ENCODE measurements around the gene PRPF19. TPM values are rescaled to one million over a fixed set of nuclear protein-coding genes. Genes with fewer than 3 reads are reported as not detected.

PRPF19 gene
- total and polyA plus RNA-seq, 2 of the 13 experiments (the other 11 are each of a cell fraction or from before 2014, with no cell fraction given) = 27.4 to 91.1 TPM

DNA sequence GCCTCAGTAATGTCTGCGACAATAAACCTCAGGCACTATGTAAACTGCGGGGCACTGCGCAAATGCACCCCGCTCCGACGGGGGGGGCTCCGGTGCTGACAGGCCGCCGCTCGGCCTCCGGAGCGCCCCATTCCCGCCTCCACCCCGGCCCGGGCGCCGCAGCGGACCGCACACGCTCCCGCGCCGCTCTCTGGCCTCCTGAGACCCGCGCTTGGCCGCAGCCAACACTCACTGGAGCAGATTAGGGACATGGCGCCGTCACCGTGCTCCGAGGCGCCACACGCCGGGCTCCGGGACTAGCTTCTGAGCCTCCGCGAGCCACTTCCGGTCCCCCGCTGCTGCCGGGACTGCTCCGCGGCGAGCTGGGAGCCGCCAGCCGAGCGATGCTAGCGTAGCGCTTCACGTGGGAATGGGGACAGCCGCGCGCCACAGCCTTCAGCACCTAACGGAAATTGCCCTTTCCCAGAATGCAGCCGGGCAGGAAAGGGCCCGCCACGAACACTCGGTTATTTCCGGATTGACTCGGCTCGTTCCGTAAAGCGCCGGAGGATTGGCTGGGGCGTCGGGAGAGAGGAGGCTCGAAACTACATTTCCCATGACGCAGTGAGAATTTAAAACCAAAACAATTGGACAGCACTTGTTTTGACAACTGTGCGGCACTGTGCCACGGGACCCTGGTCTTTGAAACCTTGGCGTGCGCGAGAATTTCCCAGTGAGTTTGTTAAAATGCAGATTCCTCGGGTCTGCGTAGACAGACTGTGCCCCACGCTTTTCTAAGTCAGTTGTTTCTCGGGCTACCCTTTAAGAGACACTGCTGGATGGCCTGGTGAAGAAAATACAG lies at the start of gene PRPF19 (continued):
- TF ChIP-seq ZNF382 (CRISPR knock-in tag; IDR thresholded peaks at IDR 0.05; ENCODE audit: borderline replicate concordance) (no peak), SETDB1 (CRISPR knock-in tag; IDR thresholded peaks at IDR 0.05; ENCODE audit: borderline replicate concordance) (no peak; the same call in 1 of the 2 replicates), ZNF136 (CRISPR knock-in tag; IDR thresholded peaks at IDR 0.05; ENCODE audit: low read depth) (peak; percentile 39; the same call in 1 of the 2 replicates), HOXA7 (CRISPR knock-in tag; IDR thresholded peaks at IDR 0.05) (no peak), ZNF496 (CRISPR knock-in tag; IDR thresholded peaks at IDR 0.05; ENCODE audit: insufficient replicate concordance) (no peak), ZNF607 (CRISPR knock-in tag; IDR thresholded peaks at IDR 0.05; ENCODE audit: borderline replicate concordance) (peak; percentile 64; the same call in 1 of the 2 replicates), JUN (CRISPR knock-in tag; IDR thresholded peaks at IDR 0.05) (no peak), ZNF816 (CRISPR knock-in tag; IDR thresholded peaks at IDR 0.05; ENCODE audit: borderline replicate concordance) (peak; percentile 54; the same call in 1 of the 2 replicates), ZNF724P (CRISPR knock-in tag; IDR thresholded peaks at IDR 0.05; ENCODE audit: borderline replicate concordance) (0 out of 2 replicates have a peak, but pooled peaks have one; percentile 58), ZNF460 (CRISPR knock-in tag; IDR thresholded peaks at IDR 0.05; ENCODE audit: borderline replicate concordance) (no peak), STAT5B (CRISPR knock-in tag; IDR thresholded peaks at IDR 0.05) (no peak), ZFX (CRISPR knock-in tag; IDR thresholded peaks at IDR 0.05; ENCODE audit: low read depth) (peak; percentile 85), KDM5B (CRISPR knock-in tag; IDR thresholded peaks at IDR 0.05; ENCODE audit: borderline replicate concordance) (peak; percentile 79; the same call in 1 of the 2 replicates), KMT2B (CRISPR knock-in tag; IDR thresholded peaks at IDR 0.05) (peak; percentile 78)
- TF ChIP-seq, protein P1, sequence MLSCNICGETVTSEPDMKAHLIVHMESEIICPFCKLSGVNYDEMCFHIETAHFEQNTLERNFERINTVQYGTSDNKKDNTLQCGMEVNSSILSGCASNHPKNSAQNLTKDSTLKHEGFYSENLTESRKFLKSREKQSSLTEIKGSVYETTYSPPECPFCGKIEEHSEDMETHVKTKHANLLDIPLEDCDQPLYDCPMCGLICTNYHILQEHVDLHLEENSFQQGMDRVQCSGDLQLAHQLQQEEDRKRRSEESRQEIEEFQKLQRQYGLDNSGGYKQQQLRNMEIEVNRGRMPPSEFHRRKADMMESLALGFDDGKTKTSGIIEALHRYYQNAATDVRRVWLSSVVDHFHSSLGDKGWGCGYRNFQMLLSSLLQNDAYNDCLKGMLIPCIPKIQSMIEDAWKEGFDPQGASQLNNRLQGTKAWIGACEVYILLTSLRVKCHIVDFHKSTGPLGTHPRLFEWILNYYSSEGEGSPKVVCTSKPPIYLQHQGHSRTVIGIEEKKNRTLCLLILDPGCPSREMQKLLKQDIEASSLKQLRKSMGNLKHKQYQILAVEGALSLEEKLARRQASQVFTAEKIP (CRISPR knock-in tag; IDR thresholded peaks at IDR 0.05; ENCODE audit: borderline replicate concordance) = no peak
- TF ChIP-seq, protein P2, sequence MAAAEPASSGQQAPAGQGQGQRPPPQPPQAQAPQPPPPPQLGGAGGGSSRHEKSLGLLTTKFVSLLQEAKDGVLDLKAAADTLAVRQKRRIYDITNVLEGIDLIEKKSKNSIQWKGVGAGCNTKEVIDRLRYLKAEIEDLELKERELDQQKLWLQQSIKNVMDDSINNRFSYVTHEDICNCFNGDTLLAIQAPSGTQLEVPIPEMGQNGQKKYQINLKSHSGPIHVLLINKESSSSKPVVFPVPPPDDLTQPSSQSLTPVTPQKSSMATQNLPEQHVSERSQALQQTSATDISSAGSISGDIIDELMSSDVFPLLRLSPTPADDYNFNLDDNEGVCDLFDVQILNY (CRISPR knock-in tag; conservative IDR thresholded peaks at IDR 0.05) = no peak
- TF ChIP-seq, protein P3, sequence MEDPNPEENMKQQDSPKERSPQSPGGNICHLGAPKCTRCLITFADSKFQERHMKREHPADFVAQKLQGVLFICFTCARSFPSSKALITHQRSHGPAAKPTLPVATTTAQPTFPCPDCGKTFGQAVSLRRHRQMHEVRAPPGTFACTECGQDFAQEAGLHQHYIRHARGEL (CRISPR knock-in tag; IDR thresholded peaks at IDR 0.05) = no peak
- TF ChIP-seq, protein P4, sequence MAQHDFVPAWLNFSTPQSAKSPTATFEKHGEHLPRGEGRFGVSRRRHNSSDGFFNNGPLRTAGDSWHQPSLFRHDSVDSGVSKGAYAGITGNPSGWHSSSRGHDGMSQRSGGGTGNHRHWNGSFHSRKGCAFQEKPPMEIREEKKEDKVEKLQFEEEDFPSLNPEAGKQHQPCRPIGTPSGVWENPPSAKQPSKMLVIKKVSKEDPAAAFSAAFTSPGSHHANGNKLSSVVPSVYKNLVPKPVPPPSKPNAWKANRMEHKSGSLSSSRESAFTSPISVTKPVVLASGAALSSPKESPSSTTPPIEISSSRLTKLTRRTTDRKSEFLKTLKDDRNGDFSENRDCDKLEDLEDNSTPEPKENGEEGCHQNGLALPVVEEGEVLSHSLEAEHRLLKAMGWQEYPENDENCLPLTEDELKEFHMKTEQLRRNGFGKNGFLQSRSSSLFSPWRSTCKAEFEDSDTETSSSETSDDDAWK (CRISPR knock-in tag; IDR thresholded peaks at IDR 0.05) = no peak
- TF ChIP-seq, protein P5, sequence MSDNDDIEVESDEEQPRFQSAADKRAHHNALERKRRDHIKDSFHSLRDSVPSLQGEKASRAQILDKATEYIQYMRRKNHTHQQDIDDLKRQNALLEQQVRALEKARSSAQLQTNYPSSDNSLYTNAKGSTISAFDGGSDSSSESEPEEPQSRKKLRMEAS (IDR thresholded peaks at IDR 0.05) = peak; percentile 95
- TF ChIP-seq, protein P6, sequence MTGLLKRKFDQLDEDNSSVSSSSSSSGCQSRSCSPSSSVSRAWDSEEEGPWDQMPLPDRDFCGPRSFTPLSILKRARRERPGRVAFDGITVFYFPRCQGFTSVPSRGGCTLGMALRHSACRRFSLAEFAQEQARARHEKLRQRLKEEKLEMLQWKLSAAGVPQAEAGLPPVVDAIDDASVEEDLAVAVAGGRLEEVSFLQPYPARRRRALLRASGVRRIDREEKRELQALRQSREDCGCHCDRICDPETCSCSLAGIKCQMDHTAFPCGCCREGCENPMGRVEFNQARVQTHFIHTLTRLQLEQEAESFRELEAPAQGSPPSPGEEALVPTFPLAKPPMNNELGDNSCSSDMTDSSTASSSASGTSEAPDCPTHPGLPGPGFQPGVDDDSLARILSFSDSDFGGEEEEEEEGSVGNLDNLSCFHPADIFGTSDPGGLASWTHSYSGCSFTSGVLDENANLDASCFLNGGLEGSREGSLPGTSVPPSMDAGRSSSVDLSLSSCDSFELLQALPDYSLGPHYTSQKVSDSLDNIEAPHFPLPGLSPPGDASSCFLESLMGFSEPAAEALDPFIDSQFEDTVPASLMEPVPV (CRISPR knock-in tag; IDR thresholded peaks at IDR 0.05) = peak; percentile 88; the same call in 1 of the 2 replicates
- TF ChIP-seq, protein P7, sequence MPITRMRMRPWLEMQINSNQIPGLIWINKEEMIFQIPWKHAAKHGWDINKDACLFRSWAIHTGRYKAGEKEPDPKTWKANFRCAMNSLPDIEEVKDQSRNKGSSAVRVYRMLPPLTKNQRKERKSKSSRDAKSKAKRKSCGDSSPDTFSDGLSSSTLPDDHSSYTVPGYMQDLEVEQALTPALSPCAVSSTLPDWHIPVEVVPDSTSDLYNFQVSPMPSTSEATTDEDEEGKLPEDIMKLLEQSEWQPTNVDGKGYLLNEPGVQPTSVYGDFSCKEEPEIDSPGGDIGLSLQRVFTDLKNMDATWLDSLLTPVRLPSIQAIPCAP (CRISPR knock-in tag; IDR thresholded peaks at IDR 0.05; ENCODE audit: low read depth) = 0 out of 2 replicates have a peak, but pooled peaks have one; percentile 51

Data from HepG2 (cell line).